ENCODE results near the gene TSPOAP1. TPM values are rescaled to one million over a fixed set of nuclear protein-coding genes. Genes with fewer than 3 reads are reported as not detected.

Gene TSPOAP1
- total and polyA plus RNA-seq, 2 experiments from 2014 or later = 15.4 to 19.0 TPM

GRCh38 chr17:58324409-58325288, 3.9 kb downstream of the TSPOAP1 start:
- Histone ChIP-seq H3K9me2 (replicated peaks; ENCODE audit: insufficient read depth) (no peaks in the 10 kb centered on the region), H2AFZ (peak overlapping the region; percentile 92), H3K4me3 (peak overlapping the region; percentile 62), H3K4me1 (ENCODE audit: insufficient read depth) (peaks cover 10% of the 10 kb centered on the region), H3K79me2 (no peaks in the 10 kb centered on the region), H3K27ac (peak overlapping the region; percentile 55), H3K4me2 (peak overlapping the region; percentile 98), H3K9me3 (ENCODE audit: low read depth) (no peaks in the 10 kb centered on the region), H3K36me3 (replicated peaks; ENCODE audit: insufficient read depth, low read depth) (no peaks in the 10 kb centered on the region), H4K20me1 (ENCODE audit: insufficient read depth, poor library complexity, severe bottlenecking) (no peaks in the 10 kb centered on the region), H3K27me3 (no peaks in the 10 kb centered on the region)
- TF ChIP-seq EZH2phosphoT487 (IDR thresholded peaks at IDR 0.05; ENCODE audit: low read depth, severe bottlenecking, unreplicated experiment) (no peak), EZH2 (IDR thresholded peaks at IDR 0.05; ENCODE audit: borderline replicate concordance) (no peak), CTCF (IDR thresholded peaks at IDR 0.05; ENCODE audit: poor library complexity) (no peak)
- peak; percentile 83 for DNase-seq (ENCODE audit: low spot score)
- WGBS (ENCODE audit: low lambda C conversion rate, missing lambda C conversion rate) = 22% methylated on average over 32 of the region's 66 CpGs

GRCh38 chr17:58324056-58324408, 4.6 kb downstream of the TSPOAP1 start:
- Histone ChIP-seq H3K27ac (peak overlapping the region; percentile 55), H3K79me2 (no peaks in the 10 kb centered on the region), H3K27me3 (no peaks in the 10 kb centered on the region), H2AFZ (peak overlapping the region; percentile 92), H3K4me3 (peak overlapping the region; percentile 62), H4K20me1 (ENCODE audit: insufficient read depth, poor library complexity, severe bottlenecking) (no peaks in the 10 kb centered on the region), H3K4me2 (peak overlapping the region; percentile 98), H3K36me3 (replicated peaks; ENCODE audit: insufficient read depth, low read depth) (no peaks in the 10 kb centered on the region), H3K9me3 (ENCODE audit: low read depth) (no peaks in the 10 kb centered on the region), H3K4me1 (ENCODE audit: insufficient read depth) (peaks cover 10% of the 10 kb centered on the region), H3K9me2 (replicated peaks; ENCODE audit: insufficient read depth) (no peaks in the 10 kb centered on the region)
- TF ChIP-seq CTCF (IDR thresholded peaks at IDR 0.05; ENCODE audit: poor library complexity) (no peak), EZH2 (IDR thresholded peaks at IDR 0.05; ENCODE audit: borderline replicate concordance) (no peak), EZH2phosphoT487 (IDR thresholded peaks at IDR 0.05; ENCODE audit: low read depth, severe bottlenecking, unreplicated experiment) (no peak)
- 19% methylated on average over 11 of the region's 13 CpGs for WGBS (ENCODE audit: low lambda C conversion rate, missing lambda C conversion rate)
- DNase-seq (ENCODE audit: low spot score) = no peak

- no peaks in the 10 kb centered on the region for H3K9me2 ChIP-seq (replicated peaks; ENCODE audit: insufficient read depth)
- peaks cover 10% of the 10 kb centered on the region for H3K4me1 ChIP-seq (ENCODE audit: insufficient read depth)
- no peak for TF ChIP-seq EZH2 (IDR thresholded peaks at IDR 0.05; ENCODE audit: borderline replicate concordance)
- no peak for TF ChIP-seq CTCF (IDR thresholded peaks at IDR 0.05; ENCODE audit: poor library complexity)
- TF ChIP-seq EZH2phosphoT487 (IDR thresholded peaks at IDR 0.05; ENCODE audit: low read depth, severe bottlenecking, unreplicated experiment) = no peak
- no peaks in the 10 kb centered on the region for H3K36me3 ChIP-seq (replicated peaks; ENCODE audit: insufficient read depth, low read depth)
- H3K27ac ChIP-seq = peak overlapping the region; percentile 55
- WGBS (ENCODE audit: low lambda C conversion rate, missing lambda C conversion rate) = 86% methylated on average over 8 of the region's 8 CpGs
- H3K27me3 ChIP-seq = no peaks in the 10 kb centered on the region
- no peaks in the 10 kb centered on the region for H3K79me2 ChIP-seq
- no peaks in the 10 kb centered on the region for H4K20me1 ChIP-seq (ENCODE audit: insufficient read depth, poor library complexity, severe bottlenecking)
- no peaks in the 10 kb centered on the region for H3K9me3 ChIP-seq (ENCODE audit: low read depth)
- peak overlapping the region; percentile 98 for H3K4me2 ChIP-seq
- H2AFZ ChIP-seq = peak overlapping the region; percentile 92
- DNase-seq (ENCODE audit: low spot score) = no peak
- H3K4me3 ChIP-seq = peak overlapping the region; percentile 62
Observed at GRCh38 chr17:58323366-58324055, 5.1 kb downstream of the TSPOAP1 start.

Data from hepatocyte (in vitro differentiated cells).